Activated CD8-positive, alpha-beta T cell treated with anti-CD3 and anti-CD28 coated beads, Interleukin-2, amount 10 ng/mL, durations not matched to agents 7 days and 5 days (primary cell): ENCODE measurements around the gene KCNIP3. TPM values are rescaled to one million over a fixed set of nuclear protein-coding genes. Genes with fewer than 3 reads are reported as not detected.

Experiments used
- ATAC-seq: fragments of 150-1000 bp; cut with Tn5 transposase; one replicate; pipeline ENCODE4 v1.10.0; 2021; ENCODE audit warnings: moderate library complexity
- CTCF ChIA-PET: fragments of 350-600 bp; sonication (Branson Sonifier 250); formaldehyde crosslinking; loops from one replicate; lab custom pipeline; 2021; ENCODE audit warnings: antibody characterized with exemption; lab: Charles Lee
- POLR2A ChIA-PET: fragments of 350-600 bp; sonication (Branson Sonifier 250); formaldehyde crosslinking; loops from one replicate; lab custom pipeline; 2021; ENCODE audit warnings: antibody characterized with exemption; lab: Charles Lee
- DNase-seq: peaks from one replicate; pipeline ENCODE4 v3.0.0-alpha.2; 2020
- H3K27ac Mint-ChIP-seq: one replicate; pipeline ENCODE4 v1.8.0; 2021; ENCODE audit warnings: mild to moderate bottlenecking, mixed read lengths
- H3K27me3 Mint-ChIP-seq: one replicate; pipeline ENCODE4 v1.8.0; 2021; ENCODE audit warnings: low read depth, mixed read lengths
- H3K36me3 Mint-ChIP-seq: one replicate; pipeline ENCODE4 v1.8.0; 2021; ENCODE audit warnings: low read depth, mixed read lengths
- H3K4me1 Mint-ChIP-seq: one replicate; pipeline ENCODE4 v1.8.0; 2021; ENCODE audit warnings: low read depth, mixed read lengths
- H3K4me3 Mint-ChIP-seq: one replicate; pipeline ENCODE4 v1.8.0; 2021; ENCODE audit warnings: mild to moderate bottlenecking, mixed read lengths
- H3K9me3 Mint-ChIP-seq: one replicate; pipeline ENCODE4 v1.8.0; 2022; ENCODE audit warnings: mixed read lengths; ENCODE audit not compliant: insufficient read depth
- total RNA-seq, 2 experiments: library from RNA; stranded (reverse); gene quantifications; one replicate each; pipeline ENCODE4 v1.2.3, GENCODE V29; 2021

KCNIP3 gene
- total RNA-seq, 2 experiments from 2014 or later = not detected

DNA sequence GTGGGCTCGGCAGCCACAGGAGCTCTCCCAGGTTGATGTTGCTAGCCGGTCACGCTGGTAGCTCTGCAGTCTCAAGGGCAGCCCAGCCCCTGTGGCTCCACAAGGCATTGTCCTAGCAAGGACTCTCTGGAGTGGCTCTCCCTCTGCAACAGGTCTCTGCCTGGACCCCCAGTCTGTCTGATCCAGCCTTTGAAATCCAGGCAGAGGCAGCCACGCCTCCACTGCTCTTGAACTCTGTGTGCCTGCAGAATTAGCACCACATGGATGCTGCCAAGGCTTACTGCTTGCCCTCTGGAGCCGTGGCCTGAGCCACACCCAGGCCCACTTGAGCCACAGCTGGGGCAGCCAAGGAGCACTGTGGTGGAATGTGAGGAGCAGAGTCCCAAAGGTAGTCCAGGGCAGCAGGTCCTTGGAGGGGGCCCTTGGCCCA lies 62.4 kb downstream of the KCNIP3 start:
- ATAC-seq (no peak), DNase-seq (no peak)
- POLR2A ChIA-PET = interaction anchor here (0.7 kb wide), 1 partner anchor 202 kb away, joined by 3 read pairs; no protein-coding TSS in a partner anchor
- H3K36me3 Mint-ChIP-seq = no peaks in the 10 kb centered on the region
- peaks cover 10% of the 10 kb centered on the region for H3K27me3 Mint-ChIP-seq
- CTCF ChIA-PET = interaction anchor here (1.1 kb wide), 1 partner anchor 15 kb away, joined by 3 read pairs; no protein-coding TSS in a partner anchor
- no peak overlapping the region for H3K4me3 Mint-ChIP-seq
- H3K4me1 Mint-ChIP-seq = no peaks in the 10 kb centered on the region
- H3K27ac Mint-ChIP-seq = no peak overlapping the region
- H3K9me3 Mint-ChIP-seq = no peaks in the 10 kb centered on the region

- no peaks in the 10 kb centered on the region for H3K4me1 Mint-ChIP-seq
- H3K27me3 Mint-ChIP-seq = peaks cover 12% of the 10 kb centered on the region
- no peak for DNase-seq
- ChIA-PET POLR2A (no interaction called here), CTCF (no interaction called here)
- no peak overlapping the region for H3K4me3 Mint-ChIP-seq
- H3K9me3 Mint-ChIP-seq = no peaks in the 10 kb centered on the region
- H3K27ac Mint-ChIP-seq = no peak overlapping the region
- no peak for ATAC-seq
- H3K36me3 Mint-ChIP-seq = no peaks in the 10 kb centered on the region
Measured at GRCh38 chr2:95361216-95361980, 64.3 kb downstream of the KCNIP3 start.

- POLR2A ChIA-PET = no interaction called here
- ATAC-seq (no peak), DNase-seq (no peak)
- CTCF ChIA-PET = no interaction called here
- Mint-ChIP-seq H3K9me3 (no peaks in the 10 kb centered on the region), H3K27ac (no peak overlapping the region), H3K27me3 (peaks cover 15% of the 10 kb centered on the region), H3K4me1 (no peaks in the 10 kb centered on the region), H3K4me3 (no peak overlapping the region), H3K36me3 (no peaks in the 10 kb centered on the region)
Measured at GRCh38 chr2:95362486-95362885, 65.3 kb downstream of the KCNIP3 start.

DNA sequence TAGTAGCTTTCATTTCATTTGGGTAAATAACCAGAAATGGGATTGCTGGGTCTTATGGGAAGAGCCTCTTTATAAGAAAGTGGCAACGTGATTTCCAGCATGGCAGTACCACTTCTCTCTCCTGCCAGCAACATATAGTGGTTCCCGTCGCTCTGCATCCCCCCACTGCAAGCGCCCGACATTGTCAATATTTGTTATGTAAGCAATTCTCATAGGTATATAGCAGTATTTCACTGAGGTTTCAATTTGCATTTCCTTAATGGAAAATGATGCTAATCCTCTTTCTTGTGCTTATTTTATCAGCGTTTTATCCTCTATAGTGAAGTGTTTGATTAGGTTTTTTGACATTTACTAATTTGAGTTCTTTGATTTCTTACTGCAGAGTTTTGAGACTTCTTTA lies 69.4 kb downstream of the KCNIP3 start:
- ATAC-seq (no peak), DNase-seq (no peak)
- Mint-ChIP-seq H3K4me1 (no peaks in the 10 kb centered on the region), H3K9me3 (no peaks in the 10 kb centered on the region), H3K27ac (no peak overlapping the region), H3K36me3 (no peaks in the 10 kb centered on the region), H3K27me3 (peaks cover 15% of the 10 kb centered on the region), H3K4me3 (no peak overlapping the region)
- ChIA-PET POLR2A (no interaction called here), CTCF (no interaction called here)

GRCh38 chr2:95372216-95372829 lies 75.2 kb downstream of the KCNIP3 start:
- Mint-ChIP-seq H3K27ac (no peak overlapping the region), H3K27me3 (peaks cover 14% of the 10 kb centered on the region), H3K4me3 (no peak overlapping the region), H3K9me3 (no peaks in the 10 kb centered on the region), H3K36me3 (no peaks in the 10 kb centered on the region), H3K4me1 (peaks cover 7% of the 10 kb centered on the region)
- POLR2A ChIA-PET = no interaction called here
- no peak for DNase-seq
- CTCF ChIA-PET = no interaction called here
- no peak for ATAC-seq

DNA sequence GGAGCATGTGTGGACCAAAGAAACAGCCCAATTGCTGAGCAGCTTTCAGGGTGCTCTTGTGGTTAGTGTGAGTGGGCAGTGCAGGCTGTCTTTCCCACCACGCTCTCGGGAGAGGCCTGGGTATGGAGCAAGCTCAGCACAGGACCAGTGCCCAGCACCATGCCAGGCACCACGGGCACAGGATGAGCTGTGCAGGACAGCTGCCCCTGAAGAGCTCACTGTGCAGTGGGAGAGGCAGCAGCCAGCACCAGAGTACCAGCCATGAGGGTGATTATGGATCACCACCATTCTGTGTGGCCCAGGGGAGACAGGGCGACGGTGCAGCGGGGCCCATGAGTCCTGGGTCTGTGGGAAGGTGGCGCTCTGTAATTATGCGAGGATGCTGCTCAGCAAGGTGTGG lies 75.7 kb downstream of the KCNIP3 start:
- DNase-seq (no peak), ATAC-seq (no peak)
- no peaks in the 10 kb centered on the region for H3K36me3 Mint-ChIP-seq
- POLR2A ChIA-PET = no interaction called here
- no peak overlapping the region for H3K27ac Mint-ChIP-seq
- CTCF ChIA-PET = no interaction called here
- H3K4me3 Mint-ChIP-seq = no peak overlapping the region
- peaks cover 12% of the 10 kb centered on the region for H3K27me3 Mint-ChIP-seq
- H3K9me3 Mint-ChIP-seq = no peaks in the 10 kb centered on the region
- H3K4me1 Mint-ChIP-seq = peaks cover 7% of the 10 kb centered on the region

GRCh38 chr2:95374029-95374428 lies 76.9 kb downstream of the KCNIP3 start:
- H3K27ac Mint-ChIP-seq = no peak overlapping the region
- no peaks in the 10 kb centered on the region for H3K36me3 Mint-ChIP-seq
- no peak overlapping the region for H3K4me3 Mint-ChIP-seq
- DNase-seq = no peak
- H3K27me3 Mint-ChIP-seq = peaks cover 6% of the 10 kb centered on the region
- ChIA-PET CTCF (no interaction called here), POLR2A (no interaction called here)
- H3K4me1 Mint-ChIP-seq = peaks cover 7% of the 10 kb centered on the region
- H3K9me3 Mint-ChIP-seq = no peaks in the 10 kb centered on the region
- no peak for ATAC-seq

DNA sequence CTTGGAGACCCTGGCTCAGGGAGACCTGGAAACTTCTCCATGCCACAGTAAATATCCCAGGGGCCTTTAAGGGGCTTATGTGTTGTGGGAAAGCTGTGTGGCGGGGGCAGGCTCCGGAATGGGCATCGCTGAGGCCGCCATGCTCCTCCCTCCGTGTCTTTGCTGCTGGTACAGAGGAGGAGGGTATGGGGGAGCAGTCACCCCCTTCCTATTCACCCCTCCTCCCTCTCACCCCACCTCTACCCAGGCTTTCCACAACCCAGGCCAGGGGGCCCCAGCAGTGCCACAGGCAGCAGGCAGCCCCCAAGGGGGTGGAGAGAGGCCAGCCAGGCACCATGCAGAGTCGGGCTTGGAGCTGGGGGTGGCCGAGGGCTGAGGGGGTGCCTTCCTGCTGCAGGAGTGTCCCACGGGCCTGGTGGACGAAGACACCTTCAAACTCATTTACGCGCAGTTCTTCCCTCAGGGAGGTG lies 77.3 kb downstream of the KCNIP3 start:
- Mint-ChIP-seq H3K9me3 (no peaks in the 10 kb centered on the region), H3K36me3 (no peaks in the 10 kb centered on the region), H3K4me3 (no peak overlapping the region), H3K27ac (no peak overlapping the region), H3K27me3 (peaks cover 6% of the 10 kb centered on the region), H3K4me1 (peaks cover 7% of the 10 kb centered on the region)
- ATAC-seq = no peak
- ChIA-PET CTCF (no interaction called here), POLR2A (no interaction called here)
- DNase-seq = no peak

DNA sequence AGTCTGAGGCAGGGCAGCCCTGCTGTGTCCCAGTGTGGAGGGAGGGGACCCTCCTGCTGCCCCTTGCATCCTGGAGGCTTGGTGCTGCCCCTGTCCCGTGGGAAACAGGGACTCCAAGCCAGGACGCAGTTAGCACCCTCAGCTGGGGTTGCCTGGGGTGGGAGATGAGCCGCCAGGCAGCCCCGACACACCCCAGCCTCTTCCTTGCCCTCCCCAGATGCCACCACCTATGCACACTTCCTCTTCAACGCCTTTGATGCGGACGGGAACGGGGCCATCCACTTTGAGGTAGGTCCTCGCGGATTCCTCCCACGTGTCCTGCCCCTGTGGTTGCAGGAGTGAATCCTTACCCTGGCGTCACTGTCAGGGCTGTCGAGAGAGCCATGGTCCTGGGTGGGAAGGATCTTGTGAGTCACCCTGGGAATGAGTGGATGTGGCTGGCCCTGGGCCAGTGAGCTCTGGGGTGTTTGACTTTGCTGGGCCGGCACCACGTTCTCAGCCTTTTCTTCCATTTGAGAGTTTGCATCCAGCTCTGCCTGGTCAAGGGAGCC lies 77.8 kb downstream of the KCNIP3 start:
- CTCF ChIA-PET = no interaction called here
- Mint-ChIP-seq H3K27ac (no peak overlapping the region), H3K27me3 (peaks cover 6% of the 10 kb centered on the region), H3K4me1 (peaks cover 7% of the 10 kb centered on the region), H3K4me3 (no peak overlapping the region), H3K9me3 (no peaks in the 10 kb centered on the region), H3K36me3 (no peaks in the 10 kb centered on the region)
- ATAC-seq (no peak), DNase-seq (no peak)
- POLR2A ChIA-PET = no interaction called here

- Mint-ChIP-seq H3K27ac (no peak overlapping the region), H3K36me3 (no peaks in the 10 kb centered on the region), H3K9me3 (no peaks in the 10 kb centered on the region), H3K4me1 (peaks cover 7% of the 10 kb centered on the region), H3K27me3 (peaks cover 6% of the 10 kb centered on the region), H3K4me3 (no peak overlapping the region)
- no peak for ATAC-seq
- ChIA-PET CTCF (no interaction called here), POLR2A (no interaction called here)
- no peak for DNase-seq
Measured at GRCh38 chr2:95375532-95376150, 78.5 kb downstream of the KCNIP3 start.

DNA sequence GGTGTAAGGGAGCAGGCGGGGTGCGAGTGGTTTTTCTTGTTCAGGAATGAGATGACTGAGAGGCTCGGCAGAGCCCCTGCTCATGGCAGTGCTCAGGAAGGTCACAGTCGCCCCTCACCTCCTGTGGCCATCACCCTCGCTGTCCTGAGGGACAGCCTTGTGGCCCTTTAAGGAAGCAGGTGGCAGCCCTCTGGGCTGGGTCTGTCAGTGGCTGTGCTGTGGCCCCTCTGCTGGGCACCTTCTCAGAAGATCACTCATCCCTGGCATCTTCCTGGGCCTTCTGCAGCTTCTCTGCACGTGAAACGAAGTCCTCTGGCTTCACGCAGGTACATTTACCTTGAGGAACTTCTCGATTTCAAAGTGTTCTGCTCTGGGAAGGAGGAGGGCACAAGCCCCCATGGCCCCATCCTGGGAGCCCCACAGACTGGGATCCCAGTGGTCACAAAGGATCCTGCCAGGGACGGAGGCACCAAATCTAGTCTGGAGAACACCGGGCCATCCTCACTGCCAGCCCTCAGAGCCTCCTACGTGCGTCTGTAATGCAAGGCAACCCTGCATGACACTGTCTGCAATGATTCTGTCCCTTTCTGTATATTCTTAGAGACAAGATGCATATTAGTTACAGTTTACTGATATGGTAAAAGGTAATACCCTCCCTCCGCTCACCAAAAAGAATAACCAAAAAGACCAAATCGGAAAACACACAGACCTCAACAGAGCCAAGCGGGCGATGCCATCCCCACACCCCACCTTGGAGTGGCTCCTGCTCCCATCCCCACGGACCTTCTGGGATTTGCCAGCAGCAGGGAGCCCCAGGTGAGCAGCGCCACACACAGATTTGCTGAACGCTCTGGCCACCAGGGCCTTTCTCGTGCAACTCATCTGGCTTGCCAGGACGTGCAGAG lies 79.4 kb downstream of the KCNIP3 start:
- CTCF ChIA-PET = no interaction called here
- DNase-seq (no peak), ATAC-seq (no peak)
- H3K36me3 Mint-ChIP-seq = no peaks in the 10 kb centered on the region
- H3K9me3 Mint-ChIP-seq = no peaks in the 10 kb centered on the region
- POLR2A ChIA-PET = no interaction called here
- H3K27ac Mint-ChIP-seq = no peak overlapping the region
- no peak overlapping the region for H3K4me3 Mint-ChIP-seq
- peaks cover 7% of the 10 kb centered on the region for H3K4me1 Mint-ChIP-seq
- peaks cover 6% of the 10 kb centered on the region for H3K27me3 Mint-ChIP-seq
